HEK293 (cell line): Measurements from ENCODE around the gene SLC12A3.

Source experiments
- CTCF ChIA-PET: fragments of 350-600 bp; formaldehyde crosslinking; extraction: SDS; loops from one replicate; lab custom pipeline; 2021; ENCODE audit warnings: antibody characterized with exemption; lab: Yijun Ruan, JAX
- POLR2A ChIA-PET: fragments of 300-600 bp; formaldehyde crosslinking; extraction: SDS; loops from one replicate; lab custom pipeline; 2020; ENCODE audit warnings: antibody characterized with exemption, inconsistent platforms; lab: Yijun Ruan, JAX
- H3K27ac ChIP-seq: fragments of 200-500 bp; sonication (Bioruptor generic); 2 replicates; pipeline ENCODE4 v1.5.1; 2014; ENCODE audit warnings: low read depth, low read length, control low read depth, inconsistent platforms; ENCODE audit errors: extremely low read depth
- H3K36me3 ChIP-seq, 2 experiments: fragments of 200-500 bp in 1 of 2; sonication (Bioruptor generic) in 1 of 2; 1 replicate in 1 of 2; 2 replicates in 1 of 2; pipeline ENCODE4 v1.5.1; 2014 to 2017; ENCODE audit warnings: inconsistent platforms in 2 of 2, low read length in 2 of 2; ENCODE audit not compliant: control insufficient read depth in 2 of 2, insufficient read depth in 1 of 2
- H3K4me1 ChIP-seq: fragments of 200-500 bp; sonication (Bioruptor generic); 2 replicates; pipeline ENCODE4 v1.5.1; 2014; ENCODE audit warnings: mild to moderate bottlenecking, low read length, inconsistent platforms; ENCODE audit not compliant: control insufficient read depth, insufficient read depth
- H3K4me3 ChIP-seq: 2 replicates; pipeline ENCODE4 v1.5.1; 2011; ENCODE audit warnings: low read depth, mild to moderate bottlenecking, control low read depth, low read length, moderate library complexity
- H3K9me3 ChIP-seq: fragments of 200-500 bp; sonication (Bioruptor generic); 2 replicates; pipeline ENCODE4 v1.5.1; 2014; ENCODE audit warnings: low read depth, low read length, inconsistent platforms; ENCODE audit not compliant: control insufficient read depth, insufficient read depth
- ATF2 ChIP-seq: fragments of 450-650 bp; formaldehyde crosslinking; IDR thresholded peaks from 2 replicates; pipeline ENCODE4 v1.5.1; 2016; ENCODE audit warnings: missing biosample characterization, missing genetic modification characterization, low read depth
- KLF1 ChIP-seq: fragments of 450-650 bp; formaldehyde crosslinking; IDR thresholded peaks from 2 replicates; pipeline ENCODE4 v1.5.1; 2016; ENCODE audit warnings: missing biosample characterization, missing genetic modification characterization
- MEIS1 ChIP-seq: sonication (generic); formaldehyde crosslinking; IDR thresholded peaks from 2 replicates; pipeline ENCODE4 v1.8.1; 2022; ENCODE audit warnings: missing genetic modification reagents, mild to moderate bottlenecking, borderline replicate concordance
- PATZ1 ChIP-seq: fragments of 450-650 bp; formaldehyde crosslinking; IDR thresholded peaks from 2 replicates; pipeline ENCODE4 v1.5.1; 2016; ENCODE audit warnings: missing biosample characterization, missing genetic modification characterization
- RBAK ChIP-seq: fragments of 450-650 bp; formaldehyde crosslinking; IDR thresholded peaks from 2 replicates; pipeline ENCODE4 v1.5.1; 2016; ENCODE audit warnings: missing biosample characterization, missing genetic modification characterization
- SP3 ChIP-seq: fragments of 450-650 bp; formaldehyde crosslinking; IDR thresholded peaks from 2 replicates; pipeline ENCODE4 v1.5.1; 2016; ENCODE audit warnings: missing biosample characterization, missing genetic modification characterization
- YY1 ChIP-seq: fragments of 450-650 bp; formaldehyde crosslinking; IDR thresholded peaks from 2 replicates; pipeline ENCODE4 v1.5.1; 2018; ENCODE audit warnings: missing biosample characterization, missing genetic modification characterization
- ZFP3 ChIP-seq: fragments of 450-650 bp; formaldehyde crosslinking; IDR thresholded peaks from 2 replicates; pipeline ENCODE4 v1.5.1; 2016; ENCODE audit warnings: low read depth, missing biosample characterization, missing genetic modification characterization
- ZNF132 ChIP-seq: fragments of 450-650 bp; formaldehyde crosslinking; IDR thresholded peaks from 2 replicates; pipeline ENCODE4 v1.5.1; 2017; ENCODE audit warnings: missing biosample characterization, missing genetic modification characterization, borderline replicate concordance
- ZNF169 ChIP-seq: fragments of 450-650 bp; formaldehyde crosslinking; IDR thresholded peaks from 2 replicates; pipeline ENCODE4 v1.5.1; 2016; ENCODE audit warnings: missing biosample characterization, missing genetic modification characterization
- ZNF184 ChIP-seq: fragments of 450-650 bp; IDR thresholded peaks from 2 replicates; pipeline ENCODE4 v1.5.1; 2018; ENCODE audit warnings: missing biosample characterization, mild to moderate bottlenecking, missing genetic modification characterization
- ZNF19 ChIP-seq: fragments of 450-650 bp; formaldehyde crosslinking; IDR thresholded peaks from 2 replicates; pipeline ENCODE4; 2016; ENCODE audit warnings: missing biosample characterization, missing genetic modification characterization, low read depth
- ZNF239 ChIP-seq: fragments of 450-650 bp; formaldehyde crosslinking; IDR thresholded peaks from 2 replicates; pipeline ENCODE4 v1.5.1; 2016; ENCODE audit warnings: missing biosample characterization, missing genetic modification characterization
- ZNF248 ChIP-seq: fragments of 450-650 bp; formaldehyde crosslinking; IDR thresholded peaks from 2 replicates; pipeline ENCODE4 v1.5.1; 2017; ENCODE audit warnings: missing biosample characterization, missing genetic modification characterization
- ZNF280D ChIP-seq: fragments of 450-650 bp; formaldehyde crosslinking; IDR thresholded peaks from 2 replicates; pipeline ENCODE4 v1.5.1; 2016; ENCODE audit warnings: missing biosample characterization, missing genetic modification characterization
- ZNF324 ChIP-seq: fragments of 450-650 bp; formaldehyde crosslinking; IDR thresholded peaks from 2 replicates; pipeline ENCODE4 v1.5.1; 2016; ENCODE audit warnings: missing biosample characterization, missing genetic modification characterization
- ZNF658 ChIP-seq: fragments of 450-650 bp; formaldehyde crosslinking; IDR thresholded peaks from 2 replicates; pipeline ENCODE4; 2016; ENCODE audit warnings: missing biosample characterization, missing genetic modification characterization
- ZSCAN4 ChIP-seq: fragments of 450-650 bp; formaldehyde crosslinking; IDR thresholded peaks from 2 replicates; pipeline ENCODE4 v1.5.1; 2017; ENCODE audit warnings: missing biosample characterization, missing genetic modification characterization
- ZSCAN5A ChIP-seq: fragments of 450-650 bp; formaldehyde crosslinking; IDR thresholded peaks from 2 replicates; pipeline ENCODE4 v1.5.1; 2016; ENCODE audit warnings: missing biosample characterization, missing genetic modification characterization
- TF ChIP-seq, protein P1 (sequence below): fragments of 450-650 bp; formaldehyde crosslinking; IDR thresholded peaks from 2 replicates; pipeline ENCODE4 v1.5.1; 2016; ENCODE audit warnings: missing biosample characterization, missing genetic modification characterization

Gene SLC12A3

DNA sequence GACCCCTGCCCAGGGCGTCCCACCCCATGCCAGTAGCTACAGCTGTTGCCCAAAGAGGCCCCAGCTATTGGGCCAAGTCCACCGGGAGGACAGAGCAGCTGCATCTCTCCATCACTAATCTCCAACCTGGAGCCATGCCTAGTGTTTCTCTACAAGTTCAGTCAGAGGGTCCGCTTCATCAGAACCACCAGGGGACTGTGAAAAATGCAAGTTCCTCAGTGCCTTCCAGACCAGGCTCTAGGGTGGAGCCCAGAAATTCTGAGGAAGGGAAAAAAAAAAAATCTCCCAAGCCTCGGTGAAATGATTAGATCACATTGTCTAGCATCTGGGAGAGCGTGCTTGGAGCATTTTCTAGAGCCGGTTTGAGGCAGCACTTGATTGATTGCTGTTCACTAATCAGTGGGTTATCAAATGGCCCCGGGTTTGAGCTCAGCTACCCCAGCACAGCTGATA is 44.5 kb downstream of the SLC12A3 start (continued):
- TF ChIP-seq ZSCAN4 (tag by site-specific recombination), result no peak
- TF ChIP-seq, all 188 proteins: peak for 0

GRCh38 chr16:56910112-56910511 is 45.1 kb downstream of the SLC12A3 start:
- TF ChIP-seq ZNF19 (tag by site-specific recombination) (no peak), KLF1 (tag by site-specific recombination) (no peak), ZNF169 (no peak), ZNF658 (tag by site-specific recombination) (no peak), ZNF239 (tag by site-specific recombination) (no peak), ZNF280D (tag by site-specific recombination) (no peak), SP3 (tag by site-specific recombination) (no peak), ZNF184 (tag by site-specific recombination) (no peak), ZNF324 (no peak), MEIS1 (CRISPR knock-in tag) (no peak), ZNF248 (tag by site-specific recombination) (no peak), PATZ1 (tag by site-specific recombination) (no peak), YY1 (no peak), RBAK (tag by site-specific recombination) (no peak), ATF2 (tag by site-specific recombination) (no peak), ZFP3 (tag by site-specific recombination) (no peak), ZNF132 (tag by site-specific recombination) (no peak), ZSCAN5A (no peak)
- TF ChIP-seq, protein P1, sequence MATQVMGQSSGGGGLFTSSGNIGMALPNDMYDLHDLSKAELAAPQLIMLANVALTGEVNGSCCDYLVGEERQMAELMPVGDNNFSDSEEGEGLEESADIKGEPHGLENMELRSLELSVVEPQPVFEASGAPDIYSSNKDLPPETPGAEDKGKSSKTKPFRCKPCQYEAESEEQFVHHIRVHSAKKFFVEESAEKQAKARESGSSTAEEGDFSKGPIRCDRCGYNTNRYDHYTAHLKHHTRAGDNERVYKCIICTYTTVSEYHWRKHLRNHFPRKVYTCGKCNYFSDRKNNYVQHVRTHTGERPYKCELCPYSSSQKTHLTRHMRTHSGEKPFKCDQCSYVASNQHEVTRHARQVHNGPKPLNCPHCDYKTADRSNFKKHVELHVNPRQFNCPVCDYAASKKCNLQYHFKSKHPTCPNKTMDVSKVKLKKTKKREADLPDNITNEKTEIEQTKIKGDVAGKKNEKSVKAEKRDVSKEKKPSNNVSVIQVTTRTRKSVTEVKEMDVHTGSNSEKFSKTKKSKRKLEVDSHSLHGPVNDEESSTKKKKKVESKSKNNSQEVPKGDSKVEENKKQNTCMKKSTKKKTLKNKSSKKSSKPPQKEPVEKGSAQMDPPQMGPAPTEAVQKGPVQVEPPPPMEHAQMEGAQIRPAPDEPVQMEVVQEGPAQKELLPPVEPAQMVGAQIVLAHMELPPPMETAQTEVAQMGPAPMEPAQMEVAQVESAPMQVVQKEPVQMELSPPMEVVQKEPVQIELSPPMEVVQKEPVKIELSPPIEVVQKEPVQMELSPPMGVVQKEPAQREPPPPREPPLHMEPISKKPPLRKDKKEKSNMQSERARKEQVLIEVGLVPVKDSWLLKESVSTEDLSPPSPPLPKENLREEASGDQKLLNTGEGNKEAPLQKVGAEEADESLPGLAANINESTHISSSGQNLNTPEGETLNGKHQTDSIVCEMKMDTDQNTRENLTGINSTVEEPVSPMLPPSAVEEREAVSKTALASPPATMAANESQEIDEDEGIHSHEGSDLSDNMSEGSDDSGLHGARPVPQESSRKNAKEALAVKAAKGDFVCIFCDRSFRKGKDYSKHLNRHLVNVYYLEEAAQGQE (tag by site-specific recombination), result no peak
- Histone ChIP-seq H3K4me1 (no peaks in the 10 kb centered on the region), H3K36me3 (no peaks in the 10 kb centered on the region), H3K9me3 (no peaks in the 10 kb centered on the region), H3K4me3 (no peak overlapping the region), H3K27ac (no peak overlapping the region)
- CTCF ChIA-PET, result interaction anchor here (0.9 to 1.1 kb wide), 2 partner anchors 42 to 79 kb away, joined by 3 read pairs; no protein-coding TSS in a partner anchor
- POLR2A ChIA-PET, result interaction anchor here (1.9 kb wide), 1 partner anchor 21 kb away, joined by 4 read pairs; no protein-coding TSS in a partner anchor
